A549 (cell line): ENCODE measurements around the gene EHF. TPM values are rescaled to one million over a fixed set of nuclear protein-coding genes. Genes with fewer than 3 reads are reported as not detected.

Experiments used
- ATAC-seq, 2 experiments: fragments of 200-7000 bp in 1 of 2; fragments of >200 bp in 1 of 2; cut with Nextera tagmentation in 1 of 2; cut with Tn5 transposase in 1 of 2; 3 replicates each; pipeline versions ENCODE4 v1.8.0 to v1.9.1; 2018 to 2020; ENCODE audit warnings: mild to moderate bottlenecking in 1 of 2, moderate library complexity in 1 of 2
- CTCF ChIA-PET: fragments of 300-600 bp; sonication (Branson Sonifier 250); formaldehyde crosslinking; extraction: SDS; loops from one replicate; lab custom pipeline; 2021; ENCODE audit warnings: antibody characterized with exemption, inconsistent platforms; lab: Yijun Ruan, JAX
- POLR2A ChIA-PET: fragments of 350-600 bp; formaldehyde crosslinking; extraction: SDS; loops from one replicate; lab custom pipeline; 2021; ENCODE audit warnings: antibody characterized with exemption, inconsistent platforms; lab: Yijun Ruan, JAX
- DNase-seq, 2 experiments: peaks; one replicate each; pipeline versions ENCODE4 v3.0.0 to v3.0.0-alpha.2; 2011 to 2016; ENCODE audit warnings: low read depth in 1 of 2, low spot score in 1 of 2
- FAIRE-seq: peaks from 2 replicates; lab custom pipeline; 2011; peaks lifted over from hg19 to GRCh38; lab: Jason Lieb, UNC
- H3K27ac ChIP-seq, 2 experiments: fragments of >200 bp; sonication (Bioruptor Twin); formaldehyde crosslinking; 3 replicates each; pipeline ENCODE4 v1.5.1; 2016 to 2017
- H3K4me1 ChIP-seq: fragments of >200 bp; sonication (Bioruptor Twin); formaldehyde crosslinking; 3 replicates; pipeline ENCODE4 v1.6.1; 2016
- H3K4me2 ChIP-seq: fragments of >200 bp; sonication (Bioruptor Twin); formaldehyde crosslinking; 3 replicates; pipeline ENCODE4 v1.6.1; 2016
- H3K4me3 ChIP-seq: fragments of >200 bp; sonication (Bioruptor Twin); formaldehyde crosslinking; 3 replicates; pipeline ENCODE4 v1.5.1; 2016
- H3K9me3 ChIP-seq: fragments of >200 bp; sonication (Bioruptor Twin); formaldehyde crosslinking; 3 replicates; pipeline ENCODE4 v1.6.1; 2016
- BCL3 ChIP-seq: fragments of >200 bp; sonication (Bioruptor Twin); formaldehyde crosslinking; IDR thresholded peaks from 3 replicates; pipeline ENCODE4 v1.6.1; 2016
- BHLHE40 ChIP-seq: IDR thresholded peaks from 2 replicates; pipeline ENCODE4 v1.6.1; 2012; ENCODE audit warnings: low read depth, low read length, inconsistent platforms
- CBX2 ChIP-seq: fragments of 200-600 bp; sonication (generic); IDR thresholded peaks from 2 replicates; pipeline ENCODE4 v1.6.1; 2016; ENCODE audit warnings: low read depth, mild to moderate bottlenecking, borderline replicate concordance
- CBX8 ChIP-seq: fragments of 200-600 bp; sonication (generic); IDR thresholded peaks from 2 replicates; pipeline ENCODE4 v1.6.1; 2016
- CHD4 ChIP-seq: fragments of 200-600 bp; sonication (generic); IDR thresholded peaks from 2 replicates; pipeline ENCODE4 v1.6.1; 2016; ENCODE audit warnings: antibody characterized with exemption, mild to moderate bottlenecking, borderline replicate concordance
- EP300 ChIP-seq, 2 experiments: fragments of >200 bp; sonication (Bioruptor Twin); formaldehyde crosslinking; IDR thresholded peaks; 2 replicates in 1 of 2; 3 replicates in 1 of 2; pipeline ENCODE4 v1.6.1; 2016 to 2017
- FOSB ChIP-seq: fragments of 250-450 bp; sonication (Bioruptor Pico); IDR thresholded peaks from 2 replicates; pipeline ENCODE4 v1.5.0; 2020; ENCODE audit warnings: mild to moderate bottlenecking, moderate library complexity
- FOSL2 ChIP-seq, 2 experiments: fragments of 450-650 bp in 1 of 2; fragments of >200 bp in 1 of 2; sonication (Bioruptor Twin) in 1 of 2; formaldehyde crosslinking; IDR thresholded peaks; 2 replicates each; pipeline versions ENCODE4 v1.5.0 to v1.6.1; 2016 to 2020; ENCODE audit warnings: mild to moderate bottlenecking in 1 of 2, moderate library complexity in 1 of 2
- HES2 ChIP-seq: fragments of >200 bp; sonication (Bioruptor Twin); formaldehyde crosslinking; IDR thresholded peaks from 2 replicates; pipeline ENCODE4 v1.6.1; 2016
- HMGXB4 ChIP-seq: fragments of 250-450 bp; sonication (Bioruptor Pico); IDR thresholded peaks from 2 replicates; pipeline ENCODE4 v1.5.0; 2021; ENCODE audit warnings: mild to moderate bottlenecking, moderate library complexity, borderline replicate concordance
- HOXA7 ChIP-seq: fragments of 250-450 bp; sonication (Bioruptor Pico); IDR thresholded peaks from 2 replicates; pipeline ENCODE4 v1.5.0; 2020; ENCODE audit warnings: mild to moderate bottlenecking, moderate library complexity
- HOXB13 ChIP-seq: fragments of 250-450 bp; sonication (Bioruptor Pico); IDR thresholded peaks from 2 replicates; pipeline ENCODE4 v1.5.0; 2020; ENCODE audit warnings: low read depth, mild to moderate bottlenecking, moderate library complexity
- HOXB5 ChIP-seq: fragments of 250-450 bp; sonication (Bioruptor Pico); IDR thresholded peaks from 2 replicates; pipeline ENCODE4 v1.5.0; 2020; ENCODE audit warnings: mild to moderate bottlenecking, moderate library complexity
- KDM5A ChIP-seq: fragments of 200-600 bp; sonication (generic); IDR thresholded peaks from 2 replicates; pipeline ENCODE4 v1.6.1; 2016; ENCODE audit warnings: antibody characterized with exemption, mild to moderate bottlenecking
- MAX ChIP-seq: IDR thresholded peaks from 2 replicates; pipeline ENCODE4 v1.6.1; 2012
- MYC ChIP-seq: IDR thresholded peaks from 2 replicates; pipeline ENCODE4 v1.6.1; 2012; ENCODE audit warnings: mild to moderate bottlenecking, inconsistent platforms, low read length, improper control_type of control experiment, borderline replicate concordance
- NPAS2 ChIP-seq: fragments of 250-450 bp; sonication (Bioruptor Pico); IDR thresholded peaks from 2 replicates; pipeline ENCODE4 v1.8.0; 2022; ENCODE audit warnings: mild to moderate bottlenecking, moderate library complexity, borderline replicate concordance
- PHF8 ChIP-seq: fragments of 200-600 bp; sonication (generic); IDR thresholded peaks from 2 replicates; pipeline ENCODE4 v1.6.1; 2016; ENCODE audit warnings: low read depth, mild to moderate bottlenecking, antibody characterized with exemption, moderate library complexity, borderline replicate concordance
- RARB ChIP-seq: fragments of 250-450 bp; sonication (Bioruptor Pico); IDR thresholded peaks from 2 replicates; pipeline ENCODE4 v1.8.0; 2021; ENCODE audit warnings: mild to moderate bottlenecking, moderate library complexity
- RCOR1 ChIP-seq: fragments of 150-350 bp; IDR thresholded peaks from 2 replicates; pipeline ENCODE4 v1.6.1; 2014; ENCODE audit warnings: antibody characterized with exemption, low read length, low read depth
- REST ChIP-seq: fragments of 200-600 bp; sonication (generic); IDR thresholded peaks from 2 replicates; pipeline ENCODE4 v1.6.1; 2016; ENCODE audit warnings: antibody characterized with exemption, mild to moderate bottlenecking, moderate library complexity
- RNF2 ChIP-seq: fragments of 200-600 bp; sonication (generic); IDR thresholded peaks from 2 replicates; pipeline ENCODE4 v1.6.1; 2016; ENCODE audit warnings: low read depth, mild to moderate bottlenecking, antibody characterized with exemption, moderate library complexity, borderline replicate concordance
- ZC3H11A ChIP-seq: fragments of 450-650 bp; IDR thresholded peaks from 2 replicates; pipeline ENCODE4 v1.6.1; 2014; ENCODE audit warnings: antibody characterized with exemption, mild to moderate bottlenecking
- ZFP36 ChIP-seq: fragments of 450-650 bp; IDR thresholded peaks from 2 replicates; pipeline ENCODE4 v1.6.1; 2014; ENCODE audit warnings: borderline replicate concordance; ENCODE audit not compliant: partially characterized antibody
- ZNF302 ChIP-seq: fragments of 250-450 bp; sonication (Bioruptor Pico); IDR thresholded peaks from 2 replicates; pipeline ENCODE4 v1.9.0; 2021; ENCODE audit warnings: inconsistent platforms, mild to moderate bottlenecking, moderate library complexity
- ZSCAN20 ChIP-seq: fragments of 250-450 bp; sonication (Bioruptor Pico); IDR thresholded peaks from 2 replicates; pipeline ENCODE4 v1.8.0; 2022; ENCODE audit warnings: mild to moderate bottlenecking, moderate library complexity
- WGBS: methylation state at CpG from one replicate; pipeline ENCODE4 v1.1.6; 2017; ENCODE audit errors: missing lambda C conversion rate; 5-methylcytosine and 5-hydroxymethylcytosine counted together
- polyA plus RNA-seq, 4 experiments: library from polyadenylated mRNA; depleted of rRNA in 3 of 4; stranded (reverse); fragments of >200 nt; fragmentation: RNase III in 1 of 4; extraction: RNeasy Plus Mini Kit Qiagen cat#74134 plus additional on column Dnase treatment in 1 of 4; gene quantifications; 2 replicates in 3 of 4; 3 replicates in 1 of 4; pipeline ENCODE4 v1.2.3, GENCODE V29; 2011 to 2017

Gene EHF
- polyA plus RNA-seq, 2 of the 4 experiments (the other 2 are of a cell fraction) = 5.4 to 7.8 TPM

GRCh38 chr11:34648036-34648435 lies 27.1 kb downstream of the EHF start:
- H3K4me3 ChIP-seq = no peak overlapping the region
- FAIRE-seq = no peak
- no peak for TF ChIP-seq FOSB (CRISPR knock-in tag)
- TF ChIP-seq NPAS2 (CRISPR knock-in tag) = no peak
- no peak for TF ChIP-seq BHLHE40
- no peak for TF ChIP-seq HMGXB4
- no peak for TF ChIP-seq ZNF302 (CRISPR knock-in tag)
- no peak for TF ChIP-seq KDM5A
- no peak for TF ChIP-seq MYC
- no peak for TF ChIP-seq REST
- no peak for TF ChIP-seq RNF2
- no peak for TF ChIP-seq ZFP36
- no peak for TF ChIP-seq RARB (CRISPR knock-in tag)
- no peak for TF ChIP-seq ZC3H11A
- no peak for TF ChIP-seq EP300 (IDR thresholded peaks at IDR 0.05)
- no peak for TF ChIP-seq HOXB13 (CRISPR knock-in tag)
- no peak for TF ChIP-seq BCL3
- TF ChIP-seq, all 56 proteins: peak for 0
- ChIA-PET POLR2A (interaction anchor here (1.0 kb wide), 1 partner anchor 47 kb away, joined by 3 read pairs; no protein-coding TSS in a partner anchor), CTCF (interaction anchor here (1.2 to 10.6 kb wide), 2 partner anchors 8 to 61 kb away, joined by 3 to 63 read pairs; no protein-coding TSS in a partner anchor)
- DNase-seq (no peak), ATAC-seq (no peak)
- WGBS = 85% methylated on average over 1 of the region's 1 CpG
- Histone ChIP-seq H3K4me2 (no peak overlapping the region), H3K9me3 (peaks cover 3% of the 10 kb centered on the region; the same call in 1 of the 3 replicates), H3K4me1 (peaks cover 47% of the 10 kb centered on the region), H3K27ac (peak overlapping the region; percentile 94 to 99)

GRCh38 chr11:34649597-34649996 lies 28.7 kb downstream of the EHF start:
- CTCF ChIA-PET = interaction anchor here (0.6 to 10.6 kb wide), 8 partner anchors 8 to 241 kb away, joined by 3 to 63 read pairs (median 4); partner anchors contain the start of gene ELF5
- POLR2A ChIA-PET = no interaction called here
- ATAC-seq (no peak), DNase-seq (no peak), FAIRE-seq (no peak)
- peaks cover 3% of the 10 kb centered on the region; the same call in 1 of the 3 replicates for H3K9me3 ChIP-seq
- H3K4me2 ChIP-seq = no peak overlapping the region
- H3K4me3 ChIP-seq = no peak overlapping the region
- peak overlapping the region; percentile 94 to 99 for H3K27ac ChIP-seq
- TF ChIP-seq HOXB13 (CRISPR knock-in tag) (no peak), MAX (no peak), FOSL2 (IDR thresholded peaks at IDR 0.05) (no peak), FOSL2 (CRISPR knock-in tag; IDR thresholded peaks at IDR 0.05) (no peak), CHD4 (no peak), KDM5A (no peak), HES2 (no peak), CBX2 (no peak), PHF8 (no peak), HOXB5 (CRISPR knock-in tag) (no peak), HOXA7 (no peak), RCOR1 (no peak), ZSCAN20 (CRISPR knock-in tag) (no peak), CBX8 (no peak)
- H3K4me1 ChIP-seq = peaks cover 46% of the 10 kb centered on the region
- 76% methylated on average over 2 of the region's 2 CpGs for WGBS
